Neural cell (in vitro differentiated cells): Measurements from ENCODE around the gene CREB3L2. TPM values are rescaled to one million over a fixed set of nuclear protein-coding genes. Genes with fewer than 3 reads are reported as not detected.

ENCODE experiments used
- H2AFZ ChIP-seq: fragments of 200-600, 300-800 bp; sonication (generic), shearing (Covaris generic); 2 replicates; pipeline ENCODE4 v1.6.0; 2014; ENCODE audit warnings: low read depth, mild to moderate bottlenecking, antibody characterized with exemption, low read length, moderate library complexity
- H3F3A ChIP-seq: fragments of 200-600 bp; shearing (Covaris generic); 2 replicates; pipeline ENCODE4 v1.6.1; 2016; ENCODE audit warnings: mild to moderate bottlenecking, moderate library complexity, mixed read lengths, antibody characterized with exemption, low read length; ENCODE audit not compliant: insufficient read depth, poor library complexity, severe bottlenecking
- H3K27ac ChIP-seq: fragments of 200-600, 300-800 bp; sonication (generic), shearing (Covaris generic); 2 replicates; pipeline ENCODE4 v1.5.1; 2014; ENCODE audit warnings: mild to moderate bottlenecking, low read length, moderate library complexity
- H3K27me3 ChIP-seq: fragments of 300-800, 200-600 bp; sonication (generic), shearing (Covaris generic); 2 replicates; pipeline ENCODE4 v1.6.0; 2014; ENCODE audit warnings: mild to moderate bottlenecking, low read depth, low read length, moderate library complexity; ENCODE audit not compliant: insufficient read depth
- H3K36me3 ChIP-seq: fragments of 300-800, 200-600 bp; sonication (generic), shearing (Covaris generic); 2 replicates; pipeline ENCODE4 v1.5.1; 2014; ENCODE audit warnings: mild to moderate bottlenecking, antibody characterized with exemption, low read length, moderate library complexity; ENCODE audit not compliant: insufficient read depth
- H3K4me2 ChIP-seq: fragments of 300-800, 200-600 bp; sonication (generic), shearing (Covaris generic); 2 replicates; pipeline ENCODE4 v1.6.0; 2014; ENCODE audit warnings: mild to moderate bottlenecking, low read length
- H3K4me3 ChIP-seq: fragments of 300-800, 200-600 bp; sonication (generic), shearing (Covaris generic); 2 replicates; pipeline ENCODE4 v1.5.1; 2014; ENCODE audit warnings: mild to moderate bottlenecking, low read length, moderate library complexity
- H3K79me2 ChIP-seq: fragments of 200-600 bp; shearing (Covaris generic); replicated peaks from 2 replicates; pipeline ENCODE4 v1.6.0; 2014; ENCODE audit warnings: mild to moderate bottlenecking, low read length, moderate library complexity; ENCODE audit not compliant: insufficient read depth
- H3K9ac ChIP-seq: fragments of 300-800, 200-600 bp; sonication (generic), shearing (Covaris generic); 2 replicates; pipeline ENCODE4 v1.6.1; 2016; ENCODE audit warnings: mild to moderate bottlenecking, low read length, mixed read lengths
- H3K9me2 ChIP-seq: fragments of 200-600 bp; shearing (Covaris generic); 2 replicates; pipeline ENCODE4 v1.6.1; 2016; ENCODE audit warnings: mild to moderate bottlenecking, low read length, mixed read lengths; ENCODE audit not compliant: insufficient read depth
- H3K9me3 ChIP-seq: fragments of 200-600, 300-800 bp; sonication (generic), shearing (Covaris generic); 2 replicates; pipeline ENCODE4 v1.6.1; 2016; ENCODE audit warnings: mild to moderate bottlenecking, mixed run types, low read length, moderate library complexity, mixed read lengths
- H4K20me1 ChIP-seq: fragments of 200-600 bp; shearing (Covaris generic); 2 replicates; pipeline ENCODE4 v1.6.1; 2016; ENCODE audit warnings: mild to moderate bottlenecking, mixed run types; ENCODE audit not compliant: insufficient read depth
- EP300 ChIP-seq: fragments of 450-650 bp; conservative IDR thresholded peaks from 2 replicates; pipeline ENCODE4 v1.6.1; 2014; ENCODE audit warnings: antibody characterized with exemption, mild to moderate bottlenecking, moderate library complexity; ENCODE audit not compliant: poor library complexity, severe bottlenecking
- EZH2 ChIP-seq: fragments of 200-600, 300-800 bp; shearing (Covaris generic), sonication (generic); IDR thresholded peaks from 2 replicates; pipeline ENCODE4 v1.6.1; 2014; ENCODE audit warnings: antibody characterized with exemption, low read length, borderline replicate concordance, mild to moderate bottlenecking; ENCODE audit not compliant: insufficient read depth, poor library complexity, severe bottlenecking
- MXI1 ChIP-seq: fragments of 450-650 bp; conservative IDR thresholded peaks from 2 replicates; pipeline ENCODE4 v1.6.1; 2014; ENCODE audit warnings: antibody characterized with exemption, mild to moderate bottlenecking; ENCODE audit not compliant: poor library complexity, severe bottlenecking
- POLR2AphosphoS5 ChIP-seq: IDR thresholded peaks from 2 replicates; pipeline ENCODE4 v1.6.1; 2012
- RAD21 ChIP-seq: fragments of 450-650 bp; conservative IDR thresholded peaks from 2 replicates; pipeline ENCODE4 v1.6.1; 2014; ENCODE audit warnings: antibody characterized with exemption, mild to moderate bottlenecking, moderate library complexity
- SMC3 ChIP-seq: fragments of 450-650 bp; conservative IDR thresholded peaks from 2 replicates; pipeline ENCODE4 v1.6.1; 2014; ENCODE audit warnings: antibody characterized with exemption, mild to moderate bottlenecking, moderate library complexity; ENCODE audit not compliant: poor library complexity
- TAF1 ChIP-seq: IDR thresholded peaks from 2 replicates; pipeline ENCODE4 v1.6.1; 2012; ENCODE audit warnings: low read depth
- polyA plus RNA-seq: library from polyadenylated mRNA; depleted of rRNA; stranded (reverse); fragments of >200 nt; gene quantifications from 2 replicates; pipeline ENCODE4 v1.2.3, GENCODE V29; 2014
- TF ChIP-seq, protein P1 (sequence below): fragments of 450-650 bp; IDR thresholded peaks from 2 replicates; pipeline ENCODE4 v1.5.1; 2014; ENCODE audit warnings: antibody characterized with exemption, mild to moderate bottlenecking, moderate library complexity; ENCODE audit not compliant: poor library complexity, severe bottlenecking
- TF ChIP-seq, protein P2 (sequence below): IDR thresholded peaks from 2 replicates; pipeline ENCODE4 v1.6.1; 2012; ENCODE audit warnings: borderline replicate concordance

Gene CREB3L2
- polyA plus RNA-seq, 1 donor from 2014 or later = 1.5 TPM

DNA sequence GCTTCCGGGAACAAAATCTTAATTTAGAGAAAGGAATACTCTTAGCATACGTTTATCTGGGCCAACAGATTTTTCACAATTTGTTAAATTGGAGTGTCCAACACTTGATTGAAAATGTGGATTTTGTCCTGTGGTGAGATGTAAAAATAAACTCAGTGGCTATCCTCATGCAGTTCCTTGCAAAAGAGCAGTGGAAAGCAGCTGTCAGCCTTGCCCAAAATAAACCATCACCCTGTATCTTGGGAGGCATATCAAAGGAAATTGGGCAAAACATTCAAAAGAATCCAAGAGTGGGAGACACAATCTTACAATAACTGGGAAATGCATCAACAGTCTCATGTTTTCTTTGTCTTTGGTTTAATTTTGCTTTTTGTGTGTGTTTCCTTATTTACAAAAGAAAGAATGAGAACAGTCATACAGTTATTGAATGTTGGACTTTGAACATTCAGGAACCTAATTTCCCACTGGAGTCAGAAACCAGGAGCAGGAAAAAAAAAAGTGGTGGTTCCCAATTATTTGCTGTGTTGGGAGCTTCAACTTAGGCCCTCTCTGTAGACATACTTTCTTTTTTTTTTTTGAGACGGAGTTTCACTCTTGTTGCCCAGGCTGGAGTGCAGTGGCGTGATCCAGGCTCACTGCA is 110.8 kb downstream of the CREB3L2 start:
- TF ChIP-seq POLR2AphosphoS5 (no peak), EP300 (no peak), MXI1 (no peak)
- TF ChIP-seq, protein P1, sequence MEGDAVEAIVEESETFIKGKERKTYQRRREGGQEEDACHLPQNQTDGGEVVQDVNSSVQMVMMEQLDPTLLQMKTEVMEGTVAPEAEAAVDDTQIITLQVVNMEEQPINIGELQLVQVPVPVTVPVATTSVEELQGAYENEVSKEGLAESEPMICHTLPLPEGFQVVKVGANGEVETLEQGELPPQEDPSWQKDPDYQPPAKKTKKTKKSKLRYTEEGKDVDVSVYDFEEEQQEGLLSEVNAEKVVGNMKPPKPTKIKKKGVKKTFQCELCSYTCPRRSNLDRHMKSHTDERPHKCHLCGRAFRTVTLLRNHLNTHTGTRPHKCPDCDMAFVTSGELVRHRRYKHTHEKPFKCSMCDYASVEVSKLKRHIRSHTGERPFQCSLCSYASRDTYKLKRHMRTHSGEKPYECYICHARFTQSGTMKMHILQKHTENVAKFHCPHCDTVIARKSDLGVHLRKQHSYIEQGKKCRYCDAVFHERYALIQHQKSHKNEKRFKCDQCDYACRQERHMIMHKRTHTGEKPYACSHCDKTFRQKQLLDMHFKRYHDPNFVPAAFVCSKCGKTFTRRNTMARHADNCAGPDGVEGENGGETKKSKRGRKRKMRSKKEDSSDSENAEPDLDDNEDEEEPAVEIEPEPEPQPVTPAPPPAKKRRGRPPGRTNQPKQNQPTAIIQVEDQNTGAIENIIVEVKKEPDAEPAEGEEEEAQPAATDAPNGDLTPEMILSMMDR = no peak
- TF ChIP-seq, protein P2, sequence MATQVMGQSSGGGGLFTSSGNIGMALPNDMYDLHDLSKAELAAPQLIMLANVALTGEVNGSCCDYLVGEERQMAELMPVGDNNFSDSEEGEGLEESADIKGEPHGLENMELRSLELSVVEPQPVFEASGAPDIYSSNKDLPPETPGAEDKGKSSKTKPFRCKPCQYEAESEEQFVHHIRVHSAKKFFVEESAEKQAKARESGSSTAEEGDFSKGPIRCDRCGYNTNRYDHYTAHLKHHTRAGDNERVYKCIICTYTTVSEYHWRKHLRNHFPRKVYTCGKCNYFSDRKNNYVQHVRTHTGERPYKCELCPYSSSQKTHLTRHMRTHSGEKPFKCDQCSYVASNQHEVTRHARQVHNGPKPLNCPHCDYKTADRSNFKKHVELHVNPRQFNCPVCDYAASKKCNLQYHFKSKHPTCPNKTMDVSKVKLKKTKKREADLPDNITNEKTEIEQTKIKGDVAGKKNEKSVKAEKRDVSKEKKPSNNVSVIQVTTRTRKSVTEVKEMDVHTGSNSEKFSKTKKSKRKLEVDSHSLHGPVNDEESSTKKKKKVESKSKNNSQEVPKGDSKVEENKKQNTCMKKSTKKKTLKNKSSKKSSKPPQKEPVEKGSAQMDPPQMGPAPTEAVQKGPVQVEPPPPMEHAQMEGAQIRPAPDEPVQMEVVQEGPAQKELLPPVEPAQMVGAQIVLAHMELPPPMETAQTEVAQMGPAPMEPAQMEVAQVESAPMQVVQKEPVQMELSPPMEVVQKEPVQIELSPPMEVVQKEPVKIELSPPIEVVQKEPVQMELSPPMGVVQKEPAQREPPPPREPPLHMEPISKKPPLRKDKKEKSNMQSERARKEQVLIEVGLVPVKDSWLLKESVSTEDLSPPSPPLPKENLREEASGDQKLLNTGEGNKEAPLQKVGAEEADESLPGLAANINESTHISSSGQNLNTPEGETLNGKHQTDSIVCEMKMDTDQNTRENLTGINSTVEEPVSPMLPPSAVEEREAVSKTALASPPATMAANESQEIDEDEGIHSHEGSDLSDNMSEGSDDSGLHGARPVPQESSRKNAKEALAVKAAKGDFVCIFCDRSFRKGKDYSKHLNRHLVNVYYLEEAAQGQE = no peak
- Histone ChIP-seq H3K36me3 (no peaks in the 10 kb centered on the region), H3F3A (no peaks in the 10 kb centered on the region)

DNA sequence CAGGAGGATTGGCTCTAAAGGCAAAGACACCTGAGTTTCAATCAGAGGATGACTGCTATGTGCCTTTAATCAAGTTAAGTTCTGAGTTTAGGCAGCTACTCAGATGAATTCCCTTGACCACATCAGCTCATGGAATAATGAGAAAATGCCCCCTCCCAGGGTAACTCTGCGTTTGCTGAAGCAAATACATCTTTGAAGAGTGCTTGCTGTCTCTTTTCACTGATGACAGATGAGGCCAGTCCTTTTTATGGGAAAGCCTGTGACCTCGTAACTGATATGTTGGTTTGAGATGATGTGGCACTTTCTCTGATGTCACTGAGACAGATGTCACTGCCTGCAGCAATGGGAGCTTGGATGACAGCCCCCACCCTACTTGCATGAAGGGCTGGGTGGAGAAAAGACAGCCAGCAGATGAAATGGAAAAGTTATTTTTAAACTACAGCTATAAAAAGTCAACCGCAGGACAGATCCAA is 111.4 kb downstream of the CREB3L2 start:
- Histone ChIP-seq H3K4me3 (no peak overlapping the region), H3K4me2 (no peak overlapping the region), H2AFZ (no peak overlapping the region), H3K27me3 (no peaks in the 10 kb centered on the region), H3K9me3 (no peaks in the 10 kb centered on the region), H3K9me2 (no peaks in the 10 kb centered on the region), H3K27ac (no peak overlapping the region), H3K9ac (no peak overlapping the region), H3K36me3 (no peaks in the 10 kb centered on the region), H3K79me2 (no peaks in the 10 kb centered on the region), H3F3A (no peaks in the 10 kb centered on the region), H4K20me1 (no peaks in the 10 kb centered on the region)
- TF ChIP-seq MXI1 (no peak), RAD21 (no peak), TAF1 (no peak), EP300 (no peak), EZH2 (no peak), SMC3 (no peak), POLR2AphosphoS5 (no peak)
- TF ChIP-seq, protein P1 = no peak
- TF ChIP-seq, protein P2 = no peak

More for the DNA sequence above, 110.8 kb downstream of the CREB3L2 start:
- Histone ChIP-seq H3K9me3 (no peaks in the 10 kb centered on the region), H2AFZ (no peak overlapping the region), H4K20me1 (no peaks in the 10 kb centered on the region), H3K79me2 (no peaks in the 10 kb centered on the region), H3K9ac (no peak overlapping the region), H3K27ac (no peak overlapping the region), H3K27me3 (no peaks in the 10 kb centered on the region), H3K4me2 (no peak overlapping the region), H3K9me2 (no peaks in the 10 kb centered on the region), H3K4me3 (no peak overlapping the region)
